ENCODE results near the gene ASH1L.
"Not testable (repeated sequence)": the region's sequence is repeated elsewhere in the genome, so short reads cannot be mapped to it uniquely, and the experiment has no call there.

Gene ASH1L

DNA sequence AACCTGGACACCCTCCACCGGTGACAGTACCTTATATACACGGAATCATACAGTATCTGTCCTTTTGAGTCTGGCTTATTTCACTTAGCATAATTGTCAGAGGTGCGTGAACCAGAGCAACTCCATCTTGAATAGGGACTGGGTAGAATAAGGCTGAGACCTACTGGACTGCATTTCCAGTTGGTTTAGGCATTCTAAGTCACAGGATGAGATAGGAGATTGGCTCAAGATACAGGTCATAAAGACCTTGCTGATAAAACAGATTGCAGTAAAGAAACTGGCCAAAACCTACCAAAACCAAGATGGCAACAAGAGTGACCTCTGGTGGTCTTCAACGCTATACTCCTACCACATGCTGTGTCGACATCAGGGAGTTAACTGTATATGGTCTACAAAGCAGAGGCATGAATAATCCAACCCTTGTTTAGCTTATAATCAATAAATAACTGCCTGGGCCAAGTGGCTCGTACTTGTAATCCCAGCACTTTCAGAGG lies 255.3 kb downstream of the ASH1L start:
- DNase-seq (ENCODE audit: low spot score): no peak

DNA sequence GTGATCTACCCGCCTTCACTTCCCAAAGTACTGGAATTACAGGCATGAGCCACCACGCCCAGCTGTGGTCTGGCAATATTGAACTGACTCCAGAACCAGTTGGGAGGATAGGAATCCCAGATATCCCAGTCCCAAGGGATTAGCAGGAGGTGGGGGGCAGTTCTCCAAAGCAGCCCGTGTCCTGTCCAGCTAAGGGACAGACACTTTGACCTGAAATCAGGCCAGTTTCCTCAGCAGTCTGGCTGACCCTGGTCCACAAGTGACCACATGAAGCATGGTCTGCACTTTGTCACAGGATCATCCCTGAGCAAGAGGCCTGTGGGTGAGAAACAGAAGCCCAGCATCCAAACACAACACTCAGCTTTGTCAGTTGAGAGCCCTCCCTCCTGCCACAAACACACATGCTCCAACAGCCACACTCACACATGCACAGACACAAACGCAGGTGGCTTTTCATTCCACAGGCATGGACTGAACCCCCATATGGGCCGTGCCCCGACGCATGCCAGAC lies 256.7 kb downstream of the ASH1L start:
- no peak for DNase-seq (ENCODE audit: low spot score)

DNA sequence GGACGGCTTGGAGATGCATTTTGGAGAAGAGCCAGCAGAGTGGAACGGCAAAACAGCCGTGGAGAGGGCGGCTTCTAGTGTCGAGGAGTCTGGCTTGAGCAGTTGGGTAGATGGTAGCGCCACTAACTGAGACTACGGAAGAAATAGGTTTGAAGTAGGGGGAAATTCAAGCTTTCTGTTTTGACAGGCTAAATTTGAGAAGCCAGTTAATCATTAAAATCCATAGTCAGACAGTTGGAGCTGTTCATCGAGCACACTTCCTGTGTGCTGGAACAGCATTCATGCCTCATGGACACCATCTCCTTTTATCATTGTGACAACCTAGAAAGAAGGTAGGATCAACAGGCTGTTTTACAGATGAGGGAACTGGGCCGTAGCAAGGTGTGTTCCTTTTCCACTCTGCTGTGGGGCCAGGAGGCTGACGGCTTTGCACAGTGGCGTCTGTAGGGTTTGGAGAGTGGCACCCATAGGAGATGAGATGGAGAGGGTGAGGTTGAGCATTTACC lies 258.0 kb downstream of the ASH1L start:
- no peak for DNase-seq (ENCODE audit: low spot score)

DNA sequence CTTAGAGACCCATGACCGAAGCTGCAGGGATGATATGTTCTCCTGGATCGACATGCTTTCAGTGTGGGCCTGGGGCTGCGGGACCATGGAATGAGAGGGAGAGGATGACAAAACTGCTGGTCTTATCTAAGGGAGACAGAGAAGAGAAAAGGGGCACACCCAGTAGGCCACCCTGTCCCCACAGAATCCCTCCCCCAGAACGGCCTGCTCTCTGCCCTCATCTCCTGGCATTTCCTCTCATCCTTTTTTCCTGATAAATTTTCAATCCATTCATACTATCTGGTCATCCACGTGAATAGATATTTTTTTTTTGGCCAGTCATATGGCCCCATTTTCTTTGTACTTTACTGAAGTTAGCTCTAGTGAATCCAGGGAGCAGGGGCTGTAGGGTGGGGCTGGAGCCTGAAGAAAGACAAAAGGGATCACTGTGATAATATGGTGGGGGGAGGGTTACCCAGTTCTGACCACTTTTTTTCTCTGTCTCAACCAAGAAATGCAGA lies 261.2 kb downstream of the ASH1L start, which contains the start of gene PKLR:
Gene PKLR (minus strand): TSS at position 97 of the 500 bp plus-strand sequence. CDS start 43 bp downstream, at position 54.
- no peak for DNase-seq (ENCODE audit: low spot score)

DNA sequence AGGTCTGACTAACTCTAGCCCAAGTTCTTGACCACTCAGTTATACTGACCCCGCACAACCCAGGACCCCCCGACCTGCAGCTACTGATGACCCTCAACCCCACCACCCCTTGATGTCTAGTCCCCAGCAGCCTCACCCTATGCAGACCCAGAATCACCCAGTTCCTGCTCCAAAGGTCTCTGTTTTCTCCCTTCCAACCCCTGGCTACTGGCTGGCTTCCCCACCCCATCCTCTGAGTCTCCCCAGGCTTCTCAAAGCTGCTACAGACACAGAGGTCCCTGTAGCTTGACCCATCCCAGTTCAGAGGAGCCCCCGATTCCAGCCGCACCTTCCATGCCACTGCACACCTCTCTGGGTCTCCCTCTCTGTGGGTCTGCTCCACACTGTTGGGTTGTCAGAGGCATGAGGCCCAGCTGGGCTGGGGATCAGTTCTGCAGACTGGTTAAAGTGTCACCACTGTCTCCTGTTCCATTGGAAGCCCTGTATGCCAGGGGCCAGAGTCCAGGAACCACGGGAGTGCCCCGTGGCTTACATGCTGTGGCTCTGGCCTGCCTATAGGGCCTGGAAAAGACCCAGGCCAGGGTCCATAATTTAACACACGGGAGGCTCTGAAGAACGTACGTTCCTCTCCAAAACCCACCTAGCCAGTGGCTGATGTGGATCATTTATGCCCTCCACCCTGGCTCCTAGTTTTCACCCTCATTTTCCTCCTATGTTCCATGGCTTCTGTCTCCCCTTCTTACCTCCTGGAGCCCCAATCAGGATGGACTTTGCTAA lies 261.9 kb downstream of the ASH1L start:
- no peak for DNase-seq (ENCODE audit: low spot score)

DNA sequence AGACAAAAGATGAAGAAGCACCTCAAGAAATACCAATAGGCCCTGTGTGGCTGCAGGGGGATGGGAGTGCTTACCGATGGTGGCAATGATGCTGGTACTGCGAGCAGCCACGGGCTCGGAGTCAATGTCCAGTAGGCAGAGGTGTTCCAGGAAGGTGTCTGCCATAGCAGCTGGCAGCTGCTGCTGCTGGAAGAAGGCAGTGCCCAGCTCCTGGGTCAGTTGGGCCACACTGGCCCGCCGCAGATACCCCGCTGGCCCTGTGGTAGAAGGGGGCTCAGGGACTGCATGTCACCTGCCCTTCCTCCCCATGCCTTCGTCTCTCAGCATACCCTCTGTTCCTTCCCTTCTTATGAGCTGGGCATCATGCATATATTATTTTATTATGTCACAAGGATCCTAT lies 262.6 kb downstream of the ASH1L start:
- no peak for DNase-seq (ENCODE audit: low spot score)

DNA sequence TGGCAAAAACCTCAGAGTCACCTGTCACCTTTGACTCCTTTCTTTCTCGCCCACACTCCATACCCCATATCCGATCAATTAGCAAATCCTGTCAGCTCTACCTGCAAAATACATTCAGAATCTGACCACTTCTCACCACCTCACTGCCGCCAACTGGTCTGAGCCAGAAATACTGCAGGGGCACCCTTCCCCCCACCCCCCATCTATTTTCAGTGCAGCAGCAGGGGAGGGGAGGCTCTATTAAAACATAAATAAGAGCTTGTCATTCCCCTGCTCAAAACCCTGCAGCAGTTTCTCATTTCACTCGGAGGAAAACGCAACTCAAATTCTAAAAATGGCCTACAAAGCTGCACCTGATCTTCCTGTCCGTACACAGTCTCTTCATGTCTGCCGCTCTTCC lies 265.2 kb downstream of the ASH1L start:
- no peak for DNase-seq (ENCODE audit: low spot score)

DNA sequence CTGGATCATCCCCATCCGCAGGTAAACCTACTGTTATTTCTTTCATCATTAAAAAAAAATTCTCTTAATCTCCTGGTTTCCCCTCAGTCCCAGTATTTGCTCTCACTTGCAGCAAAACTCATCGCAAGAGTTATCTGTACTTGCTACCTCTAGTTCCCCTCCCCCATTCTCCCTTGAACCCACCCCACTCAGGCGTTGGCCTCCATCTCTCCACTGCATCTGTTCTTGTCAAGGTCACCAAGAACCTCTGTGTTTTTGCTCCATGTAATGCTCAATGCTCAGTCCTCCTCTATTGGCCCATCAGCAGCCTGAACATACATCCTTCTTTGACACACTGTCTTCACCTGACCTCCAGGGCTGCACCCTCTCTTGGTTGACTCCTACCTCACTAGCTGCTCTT lies 265.9 kb downstream of the ASH1L start:
- no peak for DNase-seq (ENCODE audit: low spot score)

DNA sequence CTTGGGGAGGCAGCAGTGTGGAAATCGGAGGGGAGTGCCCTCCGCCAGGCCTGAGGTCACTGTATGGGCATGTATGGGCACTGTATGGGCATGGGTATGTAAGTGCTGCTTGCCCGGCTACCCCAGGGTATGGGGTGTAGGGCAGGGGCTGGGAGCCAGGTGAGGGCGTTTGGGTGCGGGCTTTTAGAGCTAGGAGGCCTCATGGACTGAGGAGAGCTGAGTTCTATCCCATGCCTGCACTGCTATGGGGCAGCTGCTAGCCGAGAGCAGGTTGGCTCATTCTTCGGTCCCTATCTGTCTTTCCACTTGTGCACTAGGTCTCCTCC lies 266.7 kb downstream of the ASH1L start:
- no peak for DNase-seq (ENCODE audit: low spot score)

DNA sequence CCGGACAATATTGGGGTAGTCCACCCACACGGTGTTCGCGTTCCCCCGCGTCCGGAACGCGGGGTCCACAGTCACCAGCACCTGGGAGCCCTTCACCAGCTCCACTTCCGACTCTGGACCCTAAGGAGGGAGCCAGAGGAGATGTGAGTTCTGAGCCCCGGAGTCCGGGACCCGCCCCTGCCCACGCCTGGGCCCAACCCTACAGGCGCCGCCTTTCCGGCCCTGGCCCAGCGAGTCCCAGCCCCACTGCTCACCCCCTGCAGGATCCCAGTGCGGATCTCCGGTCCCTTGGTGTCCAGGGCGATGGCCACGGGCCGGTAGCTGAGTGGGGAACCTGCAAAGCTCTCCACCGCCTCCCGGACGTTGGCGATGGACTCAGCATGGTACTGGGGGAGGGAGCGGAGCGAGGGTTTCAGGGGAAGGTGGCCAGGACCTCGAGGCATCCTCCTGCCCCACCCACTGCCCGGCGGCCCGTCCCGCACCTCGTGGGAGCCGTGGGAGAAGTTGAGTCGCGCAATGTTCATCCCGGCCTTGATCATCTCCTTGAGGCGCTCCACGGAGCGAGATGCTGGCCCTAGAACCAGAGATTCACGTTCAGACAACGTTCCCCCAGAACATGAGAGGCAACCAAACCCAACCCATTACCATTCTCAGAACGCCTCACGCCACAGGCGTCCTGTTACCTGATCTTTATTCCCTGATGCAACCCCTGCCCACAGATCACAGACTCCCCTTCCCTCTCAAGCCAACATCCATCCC lies 267.2 kb downstream of the ASH1L start:
- DNase-seq (ENCODE audit: low spot score): no peak

DNA sequence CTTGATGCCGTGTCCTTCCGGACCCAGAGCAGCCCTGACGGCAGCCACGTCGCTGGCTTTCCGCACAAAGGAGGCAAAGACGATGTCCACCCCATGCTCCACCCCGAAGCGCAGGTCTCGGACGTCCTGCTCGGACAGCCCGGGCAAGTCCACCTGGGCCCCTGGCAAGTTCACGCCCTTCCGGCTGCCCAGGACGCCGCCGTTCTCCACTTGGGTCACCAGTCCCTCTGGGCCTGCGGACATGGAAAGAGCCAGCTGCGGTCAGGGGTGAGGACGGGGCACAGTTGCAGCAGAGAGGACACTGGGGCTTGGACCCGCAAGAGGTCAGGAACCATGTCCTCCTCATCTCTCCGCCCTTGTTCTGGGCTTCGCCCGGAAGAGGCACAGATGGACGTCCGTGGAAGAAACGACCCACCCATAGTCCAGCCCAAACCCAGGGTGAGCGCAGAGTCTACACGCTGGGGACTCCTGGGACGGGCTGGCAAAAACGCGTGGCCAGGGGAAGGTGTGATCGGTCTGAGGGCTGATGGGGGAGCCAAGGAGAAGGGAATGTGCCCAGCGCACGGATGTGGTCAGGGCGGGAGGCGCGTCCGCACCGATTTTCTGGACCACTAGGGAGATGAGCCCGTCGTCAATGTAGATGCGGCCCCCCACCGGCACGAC lies 268.0 kb downstream of the ASH1L start:
- no peak for DNase-seq (ENCODE audit: low spot score)

DNA sequence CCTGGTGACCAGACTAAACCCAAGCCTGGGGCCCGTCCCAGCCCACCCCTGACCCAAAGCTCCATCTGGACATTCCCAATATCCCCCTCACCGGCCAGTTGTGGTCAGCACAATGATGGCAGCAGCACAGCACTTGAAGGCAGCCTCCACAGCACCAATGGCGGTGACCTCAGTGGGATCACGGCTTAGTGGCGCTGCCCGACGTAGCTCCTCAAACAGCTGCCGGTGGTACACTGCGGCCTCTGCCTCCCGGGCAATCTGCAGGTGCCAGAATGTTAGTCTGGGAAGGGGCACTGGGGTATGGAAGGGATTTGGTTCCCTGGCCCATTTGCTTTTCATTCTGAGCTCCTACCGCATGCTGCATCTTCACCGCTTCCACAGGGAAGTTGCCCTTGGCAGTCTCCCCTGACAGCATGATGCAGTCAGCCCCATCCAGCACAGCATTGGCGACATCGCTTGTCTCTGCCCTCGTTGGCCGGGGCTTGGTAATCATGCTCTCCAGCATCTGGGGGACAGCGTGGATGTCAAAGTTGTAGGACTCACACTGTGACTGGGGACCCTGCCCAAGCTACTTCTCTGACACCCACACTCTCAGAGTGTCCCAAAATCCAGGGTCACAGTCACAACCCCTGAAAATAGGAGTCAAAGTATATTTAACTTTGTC lies 269.4 kb downstream of the ASH1L start:
- no peak for DNase-seq (ENCODE audit: low spot score)

DNA sequence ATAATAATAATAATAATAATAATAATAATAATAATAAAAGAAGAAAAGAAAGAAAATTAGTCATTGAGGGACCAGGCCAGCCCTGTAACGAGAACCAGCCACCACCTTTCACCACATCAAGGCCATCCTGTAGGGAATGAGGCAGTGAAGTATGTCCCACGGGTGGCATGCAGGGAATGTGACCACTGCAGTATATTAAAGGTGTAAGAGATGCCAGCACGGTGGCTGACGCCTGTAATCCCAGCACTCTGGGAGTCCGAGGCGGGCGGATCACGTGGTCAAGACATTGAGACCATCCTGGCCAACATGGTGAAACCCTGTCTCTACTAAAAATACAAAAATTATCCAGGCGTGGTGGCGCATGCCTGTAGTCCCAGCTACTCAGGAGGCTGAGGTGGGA lies 271.6 kb downstream of the ASH1L start:
- DNase-seq (ENCODE audit: low spot score): not testable (repeated sequence)

DNA sequence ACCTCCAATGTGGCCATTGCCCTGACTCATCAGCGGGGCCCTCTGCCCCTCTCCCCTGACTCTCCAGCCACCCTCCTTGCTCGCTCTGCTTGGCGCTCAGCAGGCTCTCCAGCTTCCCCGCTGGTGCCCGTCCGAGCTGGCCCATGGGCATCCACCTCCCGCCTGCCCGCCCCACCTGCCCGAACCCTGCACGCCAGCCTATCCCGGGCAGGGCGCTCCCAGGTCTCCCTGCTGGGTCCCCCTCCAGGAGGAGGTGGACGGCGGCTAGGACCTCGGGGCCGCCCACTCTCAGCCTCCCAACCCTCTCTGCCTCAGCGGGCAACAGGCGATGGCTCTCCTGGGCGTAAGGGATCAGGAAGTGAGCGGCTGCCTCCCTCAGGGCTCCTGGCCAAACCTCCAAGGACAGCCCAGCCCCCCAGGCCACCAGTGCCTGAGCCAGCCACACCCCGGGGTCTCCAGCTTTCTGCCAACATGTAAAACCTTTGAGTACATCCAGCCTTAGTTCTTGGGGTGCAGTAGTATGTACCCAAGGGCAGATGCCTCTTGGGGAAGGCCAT lies 274.5 kb downstream of the ASH1L start:
- DNase-seq (ENCODE audit: low spot score): no peak

DNA sequence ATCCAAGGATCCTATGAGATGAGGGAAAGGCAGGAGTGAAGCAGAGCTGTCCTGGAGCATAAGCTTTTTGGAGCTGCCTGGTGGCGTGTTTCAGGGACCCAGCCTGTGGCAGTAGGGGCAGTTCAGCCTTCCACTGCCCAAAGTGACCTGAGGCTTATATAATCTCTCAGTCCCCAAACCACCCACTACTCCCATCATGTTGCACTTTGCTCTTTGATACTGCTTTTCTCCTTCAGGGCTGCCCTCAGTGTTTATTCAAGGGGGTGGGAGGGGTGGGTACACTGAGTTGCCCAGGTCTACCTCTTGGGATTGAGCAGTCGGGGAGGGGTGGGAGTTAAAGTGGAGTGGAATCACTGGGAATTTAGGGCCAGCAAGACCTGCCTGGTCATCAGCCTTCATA lies 276.1 kb downstream of the ASH1L start:
- no peak for DNase-seq (ENCODE audit: low spot score)

DNA sequence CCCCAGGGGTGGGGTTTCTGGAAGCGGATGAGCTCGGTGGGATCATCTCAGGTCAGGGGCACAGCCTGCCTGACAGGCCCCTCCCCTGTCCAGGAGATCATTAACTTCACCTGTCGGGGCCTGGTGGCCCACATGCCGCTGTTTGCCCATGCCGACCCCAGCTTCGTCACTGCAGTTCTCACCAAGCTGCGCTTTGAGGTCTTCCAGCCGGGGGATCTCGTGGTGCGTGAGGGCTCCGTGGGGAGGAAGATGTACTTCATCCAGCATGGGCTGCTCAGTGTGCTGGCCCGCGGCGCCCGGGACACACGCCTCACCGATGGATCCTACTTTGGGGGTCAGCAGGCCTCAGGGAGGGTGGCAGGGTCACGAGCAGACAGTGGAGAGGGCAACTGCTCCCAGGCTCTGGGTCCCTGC lies 277.0 kb downstream of the ASH1L start:
- no peak for DNase-seq (ENCODE audit: low spot score)

All from CD4-positive, alpha-beta T cell treated with Interleukin-15 for 4 hours (primary cell).